HG03196 (cell line): Measurements from ENCODE around the gene SETSIP.
"Not testable (repeated sequence)": the region's sequence is repeated elsewhere in the genome, so short reads cannot be mapped to it uniquely, and the experiment has no call there.

Source experiments
- ATAC-seq: cut with Tn5 transposase; IDR thresholded peaks from one replicate; pipeline ENCODE4 v1.9.1; 2021; ENCODE audit not compliant: unreplicated experiment

Gene SETSIP

GRCh38 chr1:92075311-92075710 lies at the start of gene SETSIP:
Gene SETSIP, minus strand, starts transcription at chr1:92075411. Its CDS starts 0 bp downstream, at chr1:92075411.
- no peak for ATAC-seq

GRCh38 chr1:92123868-92124267 lies 48.7 kb upstream of the SETSIP start:
- no peak for ATAC-seq

GRCh38 chr1:92118826-92119225 lies 43.6 kb upstream of the SETSIP start:
- ATAC-seq = no peak

- no peak for ATAC-seq
Observed at GRCh38 chr1:92117526-92117925, 42.3 kb upstream of the SETSIP start.

- no peak for ATAC-seq
Observed at GRCh38 chr1:92108631-92109030, 33.4 kb upstream of the SETSIP start.

- ATAC-seq = no peak
Observed at GRCh38 chr1:92105546-92106081, 30.4 kb upstream of the SETSIP start.

GRCh38 chr1:92096317-92096716 lies 21.1 kb upstream of the SETSIP start:
- ATAC-seq = no peak

- no peak for ATAC-seq
Observed at GRCh38 chr1:92095874-92096273, 20.7 kb upstream of the SETSIP start.

GRCh38 chr1:92094595-92094994 lies 19.4 kb upstream of the SETSIP start:
- ATAC-seq = no peak

GRCh38 chr1:92094090-92094489 lies 18.9 kb upstream of the SETSIP start:
- no peak for ATAC-seq

GRCh38 chr1:92091625-92092024 lies 16.4 kb upstream of the SETSIP start:
- ATAC-seq = no peak

GRCh38 chr1:92087542-92087941 lies 12.3 kb upstream of the SETSIP start:
- ATAC-seq = no peak

GRCh38 chr1:92085727-92086126 lies 10.5 kb upstream of the SETSIP start:
- ATAC-seq = no peak

- no peak for ATAC-seq
Observed at GRCh38 chr1:92084651-92085050, 9.4 kb upstream of the SETSIP start.

GRCh38 chr1:92081031-92081430 lies 5.8 kb upstream of the SETSIP start:
- ATAC-seq = no peak

GRCh38 chr1:92080128-92080985 lies 5.1 kb upstream of the SETSIP start, which contains the start of gene BTBD8:
Gene BTBD8, plus strand, starts transcription at chr1:92080345. Its CDS starts 227 bp downstream, at chr1:92080572.
- ATAC-seq = peak; percentile 96

- no peak for ATAC-seq
Observed at GRCh38 chr1:92079441-92079840, 4.2 kb upstream of the SETSIP start.

- not testable (repeated sequence) for ATAC-seq
Observed at GRCh38 chr1:92078077-92078476, 2.9 kb upstream of the SETSIP start.

- no peak for ATAC-seq
Observed at GRCh38 chr1:92076363-92076762, 1.2 kb upstream of the SETSIP start.

GRCh38 chr1:92074446-92074845 lies 765 bp downstream of the SETSIP start:
- not testable (repeated sequence) for ATAC-seq

GRCh38 chr1:92070892-92071291 lies 4.3 kb downstream of the SETSIP start:
- no peak for ATAC-seq

GRCh38 chr1:92066321-92066720 lies 8.9 kb downstream of the SETSIP start:
- ATAC-seq = no peak
